ENCODE results near the gene TLR8. TPM values are rescaled to one million over a fixed set of nuclear protein-coding genes. Genes with fewer than 3 reads are reported as not detected.

Gene TLR8
- total RNA-seq, 5 donors from 2014 or later (not counting 1 experiment from before 2014, with no cell fraction given): not detected

DNA sequence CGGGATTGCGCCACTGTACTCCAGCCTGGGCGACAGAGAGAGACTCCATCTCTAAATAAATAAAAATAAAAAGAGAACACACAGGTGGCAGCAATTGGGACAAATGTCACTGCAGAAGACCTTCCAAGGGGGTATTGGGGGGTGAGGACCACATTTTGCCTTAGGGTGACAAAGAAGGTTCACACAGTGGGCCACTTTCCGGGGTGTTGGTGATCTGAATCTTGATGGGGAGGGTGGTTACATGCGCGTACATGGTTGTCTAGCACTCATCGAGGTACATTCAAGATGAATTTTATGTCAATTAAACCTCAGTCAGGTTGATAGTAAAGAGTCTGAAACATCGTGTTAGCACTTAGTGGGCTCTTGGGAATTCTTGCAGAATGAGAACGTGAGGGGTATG lies 48.0 kb downstream of the TLR8 start:
- Histone ChIP-seq H3K4me1 (ENCODE audit: control insufficient read depth in 1 of 2, extremely low read depth in 1 of 2, insufficient read depth in 2 of 2, low read length in 2 of 2) (peaks cover 60 to 85% of the 10 kb centered on the region in 2 experiments), H3K36me3 (ENCODE audit: control insufficient read depth in 2 of 2, extremely low read depth in 1 of 2, insufficient read depth in 1 of 2, low read length in 1 of 2) (no peaks in the 10 kb centered on the region), H3K4me3 (ENCODE audit: control insufficient read depth in 1 of 2, extremely low read depth in 1 of 2, low read length in 1 of 2) (peak overlapping the region; percentile 33 to 39), H3K27ac (ENCODE audit: low read length) (peak overlapping the region; percentile 94), H3K9me3 (no peaks in the 10 kb centered on the region), H3K27me3 (replicated peaks in 1 of 2; ENCODE audit: control insufficient read depth in 2 of 2, extremely low read depth in 1 of 2, insufficient read depth in 2 of 2, low read length in 1 of 2) (no peaks in the 10 kb centered on the region)
- DNase-seq (no peak), ATAC-seq (replicated peaks in 1 of 4) (no peak)
- Mint-ChIP-seq H3K27me3 (no peaks in the 10 kb centered on the region), H3K27ac (peak overlapping the region; percentile 97 to 99), H3K4me1 (peaks cover 80 to 90% (median 85%) of the 10 kb centered on the region in 3 donors), H3K36me3 (no peaks in the 10 kb centered on the region), H3K4me3 (peak overlapping the region; percentile 70 to 82 (median 78)), H3K9me3 (no peaks in the 10 kb centered on the region)
- no CpG with 5 or more reads among the region's 9 CpGs for WGBS (ENCODE audit: insufficient coverage)
- ChIA-PET CTCF (interaction anchor here (0.6 to 1.0 kb wide), 4 partner anchors 14 to 138 kb away, joined by 3 to 6 read pairs (median 4); no protein-coding TSS in a partner anchor), POLR2A (interaction anchor here (0.6 to 0.9 kb wide), 6 partner anchors 22 to 289 kb away, joined by 3 to 10 read pairs (median 4); no protein-coding TSS in a partner anchor)

DNA sequence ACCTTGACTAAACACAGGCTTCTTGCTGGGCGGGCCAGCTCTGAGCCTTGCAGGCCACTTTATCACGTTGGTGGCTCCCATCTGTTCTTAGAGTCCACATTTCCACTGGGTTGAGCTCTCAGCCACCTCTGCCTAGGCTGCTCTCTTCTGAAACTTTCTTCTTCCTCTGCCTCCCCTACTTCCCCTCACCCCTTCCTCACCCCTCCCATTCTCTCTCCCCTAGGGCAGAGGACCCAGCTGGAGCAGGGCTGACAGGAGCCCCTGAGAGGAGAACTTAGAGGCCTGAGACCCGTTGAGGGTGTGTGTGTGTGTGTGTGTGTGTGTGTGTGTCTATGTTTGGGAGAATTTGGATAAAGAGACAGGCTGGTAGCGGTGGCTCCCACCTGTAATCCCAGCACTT lies 48.6 kb downstream of the TLR8 start:
- H3K4me1 Mint-ChIP-seq: peaks cover 80 to 90% (median 85%) of the 10 kb centered on the region in 3 donors
- Histone ChIP-seq H3K4me1 (ENCODE audit: control insufficient read depth in 1 of 2, extremely low read depth in 1 of 2, insufficient read depth in 2 of 2, low read length in 2 of 2) (peaks cover 59 to 86% of the 10 kb centered on the region in 2 experiments), H3K27ac (ENCODE audit: low read length) (peak overlapping the region; percentile 94), H3K27me3 (replicated peaks in 1 of 2; ENCODE audit: control insufficient read depth in 2 of 2, extremely low read depth in 1 of 2, insufficient read depth in 2 of 2, low read length in 1 of 2) (no peaks in the 10 kb centered on the region), H3K9me3 (no peaks in the 10 kb centered on the region), H3K36me3 (ENCODE audit: control insufficient read depth in 2 of 2, extremely low read depth in 1 of 2, insufficient read depth in 1 of 2, low read length in 1 of 2) (no peaks in the 10 kb centered on the region), H3K4me3 (ENCODE audit: control insufficient read depth in 1 of 2, extremely low read depth in 1 of 2, low read length in 1 of 2) (peak overlapping the region; percentile 33 to 39)
- ATAC-seq (replicated peaks in 1 of 4) (no peak), DNase-seq (no peak)
- 0% methylated on average over 2 of the region's 4 CpGs for WGBS (ENCODE audit: insufficient coverage)
- H3K4me3 Mint-ChIP-seq: peak overlapping the region; percentile 50 to 82 (median 78)
- no peaks in the 10 kb centered on the region for H3K36me3 Mint-ChIP-seq
- ChIA-PET POLR2A (interaction anchor here (0.6 to 1.5 kb wide), 4 partner anchors 13 to 134 kb away, joined by 3 to 6 read pairs (median 4); no protein-coding TSS in a partner anchor), CTCF (interaction anchor here (0.6 to 0.9 kb wide), 3 partner anchors 15 to 23 kb away, joined by 3 to 4 read pairs (median 3); no protein-coding TSS in a partner anchor)
- H3K27me3 Mint-ChIP-seq: no peaks in the 10 kb centered on the region
- no peaks in the 10 kb centered on the region for H3K9me3 Mint-ChIP-seq
- H3K27ac Mint-ChIP-seq: peak overlapping the region; percentile 97 to 99

DNA sequence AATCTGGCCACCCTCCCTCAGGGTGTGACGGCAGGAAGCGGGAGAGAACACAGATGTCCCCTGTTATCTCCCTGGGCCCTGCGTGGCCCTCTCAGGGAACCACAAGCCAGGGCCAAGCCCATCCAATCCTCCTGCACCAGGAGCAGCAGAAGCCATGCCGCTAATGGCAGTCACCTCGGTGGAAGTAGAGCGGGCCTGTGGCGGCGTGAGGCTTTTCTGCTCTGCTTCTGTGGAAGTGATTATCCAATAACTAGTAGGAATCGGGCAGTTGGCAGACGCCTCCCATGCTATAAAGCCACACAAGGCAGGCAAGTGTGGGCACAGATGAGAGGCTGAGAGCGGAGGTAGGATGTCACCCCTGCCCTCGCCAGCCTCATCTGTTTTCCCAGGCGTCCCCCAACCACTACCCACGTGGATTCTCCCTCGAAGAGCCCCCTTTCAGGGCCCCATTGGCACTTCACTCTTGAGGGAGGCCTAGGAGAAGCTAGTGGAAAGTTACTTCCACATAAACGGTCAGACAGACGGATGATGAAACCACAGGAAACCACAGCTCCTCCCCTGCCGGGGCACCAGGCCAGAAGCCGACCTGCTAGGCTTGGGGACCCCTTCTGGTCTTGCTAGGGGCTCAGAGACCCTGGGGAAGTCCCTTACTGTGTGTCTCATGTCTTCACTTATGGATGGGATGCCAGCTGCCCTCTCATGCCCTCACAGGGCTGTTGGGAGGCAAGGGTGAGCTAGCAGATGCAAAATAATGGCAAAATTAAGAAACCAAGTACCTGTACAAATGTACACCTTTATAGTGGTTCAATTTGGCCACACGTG lies 49.7 kb downstream of the TLR8 start:
- peaks cover 66 to 83% of the 10 kb centered on the region in 2 experiments for H3K4me1 ChIP-seq (ENCODE audit: control insufficient read depth in 1 of 2, extremely low read depth in 1 of 2, insufficient read depth in 2 of 2, low read length in 2 of 2)
- H3K27me3 Mint-ChIP-seq: no peaks in the 10 kb centered on the region
- POLR2A ChIA-PET: interaction anchor here (0.5 to 2.8 kb wide), 8 partner anchors 12 to 133 kb away, joined by 3 to 13 read pairs (median 5); partner anchors contain the start of gene TMSB4X (in 1 of the 2)
- CTCF ChIA-PET: interaction anchor here in 1 of 2 donors (0.6 to 2.5 kb wide), 6 partner anchors 9 to 532 kb away, joined by 3 to 12 read pairs (median 6); no protein-coding TSS in a partner anchor
- peak overlapping the region; percentile 96 to 99 for H3K27ac Mint-ChIP-seq
- peak overlapping the region; percentile 78 to 82 (median 78) for H3K4me3 Mint-ChIP-seq
- H3K27ac ChIP-seq (ENCODE audit: low read length): peak overlapping the region; percentile 94
- DNase-seq: peak in 14 of 35 experiments; percentile 13 to 73 (median 51)
- H3K36me3 Mint-ChIP-seq: no peaks in the 10 kb centered on the region
- peaks cover 80 to 90% (median 84%) of the 10 kb centered on the region in 3 donors for H3K4me1 Mint-ChIP-seq
- no peaks in the 10 kb centered on the region for H3K36me3 ChIP-seq (ENCODE audit: control insufficient read depth in 2 of 2, extremely low read depth in 1 of 2, insufficient read depth in 1 of 2, low read length in 1 of 2)
- no peaks in the 10 kb centered on the region for H3K9me3 Mint-ChIP-seq
- WGBS (ENCODE audit: insufficient coverage): 0% methylated on average over 4 of the region's 20 CpGs
- H3K4me3 ChIP-seq (ENCODE audit: control insufficient read depth in 1 of 2, extremely low read depth in 1 of 2, low read length in 1 of 2): peak overlapping the region; percentile 43 to 56
- no peaks in the 10 kb centered on the region for H3K9me3 ChIP-seq
- H3K27me3 ChIP-seq (replicated peaks in 1 of 2; ENCODE audit: control insufficient read depth in 2 of 2, extremely low read depth in 1 of 2, insufficient read depth in 2 of 2, low read length in 1 of 2): no peaks in the 10 kb centered on the region
- peak; percentile 20 to 36 (median 30) for ATAC-seq (replicated peaks in 1 of 4)

DNA sequence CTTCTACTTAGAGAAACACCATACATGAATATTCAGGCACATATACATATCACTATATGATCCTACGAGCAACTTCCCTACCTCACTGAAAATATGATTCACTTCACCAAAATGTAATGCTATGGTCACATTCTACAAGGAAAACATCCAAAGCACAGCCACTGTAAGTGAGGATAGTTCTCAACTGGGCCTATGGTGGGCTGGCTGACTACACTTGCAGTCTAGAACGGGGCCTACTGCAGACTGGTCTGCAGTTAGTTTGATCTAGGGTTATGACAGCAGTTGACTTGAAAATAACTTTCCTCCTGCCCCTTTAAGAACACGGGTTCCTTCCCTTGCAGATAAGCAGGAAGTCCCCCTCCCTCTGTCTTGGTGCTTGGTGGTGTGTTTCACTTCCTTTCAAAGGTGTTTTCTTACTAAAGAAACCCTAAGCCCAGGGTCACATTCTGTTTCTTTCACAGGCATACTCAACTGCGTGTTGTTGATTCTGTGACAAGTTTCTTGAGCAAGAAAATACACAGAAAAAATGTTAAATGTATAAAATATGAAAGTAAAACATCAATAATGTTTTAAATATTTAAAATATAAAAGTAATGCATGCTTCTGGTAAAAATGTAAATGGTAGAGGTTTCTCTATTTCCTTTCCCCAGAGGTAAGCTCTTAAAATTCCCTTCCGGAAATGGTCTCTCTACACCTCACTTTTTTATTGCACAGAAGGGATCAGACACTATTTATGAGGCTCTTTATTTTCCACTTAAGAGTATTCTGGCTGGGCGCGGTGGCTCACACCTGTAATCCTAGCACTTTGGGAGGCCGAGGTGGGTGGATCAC lies 50.5 kb downstream of the TLR8 start:
- POLR2A ChIA-PET: interaction anchor here (0.5 to 2.8 kb wide), 9 partner anchors 9 to 531 kb away, joined by 3 to 13 read pairs (median 5); partner anchors contain the start of gene TMSB4X (in 1 of the 2)
- Histone ChIP-seq H3K4me3 (ENCODE audit: control insufficient read depth in 1 of 2, extremely low read depth in 1 of 2, low read length in 1 of 2) (peak overlapping the region; percentile 33 to 43), H3K9me3 (no peaks in the 10 kb centered on the region), H3K27me3 (replicated peaks in 1 of 2; ENCODE audit: control insufficient read depth in 2 of 2, extremely low read depth in 1 of 2, insufficient read depth in 2 of 2, low read length in 1 of 2) (no peaks in the 10 kb centered on the region), H3K36me3 (ENCODE audit: control insufficient read depth in 2 of 2, extremely low read depth in 1 of 2, insufficient read depth in 1 of 2, low read length in 1 of 2) (no peaks in the 10 kb centered on the region), H3K4me1 (ENCODE audit: control insufficient read depth in 1 of 2, extremely low read depth in 1 of 2, insufficient read depth in 2 of 2, low read length in 2 of 2) (peaks cover 60 to 84% of the 10 kb centered on the region in 2 experiments), H3K27ac (ENCODE audit: low read length) (peak overlapping the region; percentile 94)
- Mint-ChIP-seq H3K27me3 (peaks cover 0 to 7% of the 10 kb centered on the region in 2 donors), H3K4me3 (peak overlapping the region; percentile 78 to 82 (median 78)), H3K27ac (peak overlapping the region; percentile 96 to 99), H3K4me1 (peaks cover 80 to 90% (median 84%) of the 10 kb centered on the region in 3 donors), H3K36me3 (no peaks in the 10 kb centered on the region), H3K9me3 (no peaks in the 10 kb centered on the region)
- WGBS (ENCODE audit: insufficient coverage): no CpG with 5 or more reads among the region's 8 CpGs
- DNase-seq (peak in 23 of 35 experiments; percentile 45 to 83 (median 61)), ATAC-seq (replicated peaks in 1 of 4) (peak; percentile 72 to 87 (median 80))
- CTCF ChIA-PET: interaction anchor here (0.6 to 3.0 kb wide), 10 partner anchors 10 to 531 kb away, joined by 3 to 13 read pairs (median 8); no protein-coding TSS in a partner anchor

DNA sequence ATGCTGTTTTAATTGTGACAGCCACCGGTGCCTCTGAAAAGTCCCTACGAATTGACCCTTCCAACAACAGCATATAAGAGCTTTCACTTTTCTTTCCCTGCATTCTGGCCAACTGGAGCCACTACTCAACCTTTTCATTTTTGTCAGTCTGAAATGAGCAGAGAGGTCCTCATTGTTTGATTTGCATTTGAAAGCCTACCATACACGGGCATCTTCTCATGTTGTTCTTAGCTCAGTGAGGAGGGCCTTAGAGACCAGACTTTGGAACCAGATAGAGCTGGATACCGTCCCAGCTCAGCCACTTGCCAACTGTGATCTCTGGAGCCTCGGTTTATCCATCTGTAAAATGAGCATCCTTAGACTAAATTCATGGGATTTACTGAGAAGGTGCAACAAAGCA lies 51.6 kb downstream of the TLR8 start:
- POLR2A ChIA-PET: interaction anchor here (0.6 to 2.8 kb wide), 6 partner anchors 8 to 132 kb away, joined by 3 to 13 read pairs (median 4); partner anchors contain the start of gene TMSB4X (in 1 of the 2)
- WGBS (ENCODE audit: insufficient coverage): no CpG with 5 or more reads among the region's 5 CpGs

More for the DNA sequence above, 51.6 kb downstream of the TLR8 start:
- Histone ChIP-seq H3K4me3 (ENCODE audit: control insufficient read depth in 1 of 2, extremely low read depth in 1 of 2, low read length in 1 of 2) (peak overlapping the region in 1 of 2 donors; percentile 19), H3K36me3 (ENCODE audit: control insufficient read depth in 2 of 2, extremely low read depth in 1 of 2, insufficient read depth in 1 of 2, low read length in 1 of 2) (no peaks in the 10 kb centered on the region), H3K27ac (ENCODE audit: low read length) (peak overlapping the region; percentile 94), H3K4me1 (ENCODE audit: control insufficient read depth in 1 of 2, extremely low read depth in 1 of 2, insufficient read depth in 2 of 2, low read length in 2 of 2) (peaks cover 55 to 77% of the 10 kb centered on the region in 2 experiments), H3K27me3 (replicated peaks in 1 of 2; ENCODE audit: control insufficient read depth in 2 of 2, extremely low read depth in 1 of 2, insufficient read depth in 2 of 2, low read length in 1 of 2) (no peaks in the 10 kb centered on the region), H3K9me3 (no peaks in the 10 kb centered on the region)
- Mint-ChIP-seq H3K9me3 (no peaks in the 10 kb centered on the region), H3K4me3 (peak overlapping the region; percentile 68 to 82 (median 70)), H3K36me3 (no peaks in the 10 kb centered on the region), H3K27ac (peak overlapping the region; percentile 93 to 97), H3K27me3 (peaks cover 0 to 8% of the 10 kb centered on the region in 2 donors), H3K4me1 (peaks cover 76 to 89% (median 81%) of the 10 kb centered on the region in 3 donors)
- ATAC-seq (replicated peaks in 1 of 4) (no peak), DNase-seq (no peak)
- CTCF ChIA-PET: interaction anchor here (0.5 to 3.0 kb wide), 9 partner anchors 10 to 699 kb away, joined by 3 to 13 read pairs (median 8); no protein-coding TSS in a partner anchor
